Measurements from ENCODE around the gene ZKSCAN1.

GRCh38 chr7:100033526-100033925 lies 18.1 kb downstream of the ZKSCAN1 start:
- TF ChIP-seq POLR2A (IDR thresholded peaks at IDR 0.05) (no peak), CTCF (IDR thresholded peaks at IDR 0.05) (no peak)
